NCI-H2081 (cell line): ENCODE measurements around the gene IZUMO1R.
"Not testable (repeated sequence)": the region's sequence is repeated elsewhere in the genome, so short reads cannot be mapped to it uniquely, and the experiment has no call there.

Experiments
- DNase-seq, 2 experiments: peaks; one replicate each; lab custom pipeline; 2025; lab: John Stamatoyannopoulos, UW

The IZUMO1R gene

GRCh38 chr11:94303966-94304958 is at the start of gene IZUMO1R:
TSS of gene IZUMO1R (plus strand) at chr11:94304580. CDS start at chr11:94305637, 1,057 bp downstream.
- no peak for DNase-seq

DNA sequence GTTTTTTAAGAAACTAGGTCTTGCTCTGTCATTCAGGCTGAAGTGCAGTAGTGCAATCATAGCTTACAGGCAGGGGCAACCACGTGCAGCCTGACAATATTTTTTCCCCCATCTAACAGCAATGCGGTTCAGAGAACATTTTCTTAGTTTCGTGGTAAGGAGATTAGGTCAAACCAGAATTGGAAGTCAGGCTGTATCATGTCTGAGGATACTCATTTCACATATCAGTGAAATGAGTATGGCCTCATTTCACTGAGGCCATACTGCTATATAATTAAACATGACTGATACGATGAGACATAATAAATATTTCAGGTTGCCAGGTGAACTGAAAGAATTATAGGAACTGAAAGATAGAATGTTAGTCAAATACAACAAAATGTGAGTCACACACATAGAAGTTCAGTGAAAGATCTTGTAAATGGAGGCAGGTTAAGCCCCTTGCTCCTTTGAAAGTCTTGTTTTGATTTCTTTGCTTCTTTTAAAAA is 32.5 kb upstream of the IZUMO1R start:
- DNase-seq: no peak

DNA sequence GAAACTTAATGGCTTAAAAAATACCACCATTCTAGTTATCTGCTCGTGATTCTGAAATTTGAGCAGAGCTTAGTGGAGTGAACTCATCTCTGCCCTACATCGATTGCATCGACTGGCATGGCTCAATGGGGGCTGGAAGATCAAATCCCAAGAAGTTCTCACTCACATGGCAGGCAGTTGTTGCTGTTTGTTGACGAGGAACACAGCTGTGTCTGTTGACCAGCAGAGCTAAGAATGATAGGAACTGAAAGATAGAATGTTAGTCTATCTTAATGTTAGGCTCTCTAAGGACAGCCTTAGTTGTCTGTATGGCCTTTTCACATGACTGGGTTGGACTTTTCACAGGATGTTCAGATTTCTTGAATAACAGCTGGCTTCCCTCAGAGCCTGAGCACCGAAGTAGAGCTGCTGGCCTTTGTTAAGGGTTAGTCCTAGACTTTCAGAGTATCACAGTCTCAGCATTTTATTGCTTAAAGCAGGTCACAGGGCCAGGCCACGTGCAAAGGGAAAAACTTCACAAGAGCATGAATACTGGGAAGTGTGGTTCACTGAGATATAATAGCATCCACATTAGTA is 31.6 kb upstream of the IZUMO1R start:
- DNase-seq: no peak

- DNase-seq: no peak
Measured at GRCh38 chr11:94275961-94276360, 28.4 kb upstream of the IZUMO1R start.

DNA sequence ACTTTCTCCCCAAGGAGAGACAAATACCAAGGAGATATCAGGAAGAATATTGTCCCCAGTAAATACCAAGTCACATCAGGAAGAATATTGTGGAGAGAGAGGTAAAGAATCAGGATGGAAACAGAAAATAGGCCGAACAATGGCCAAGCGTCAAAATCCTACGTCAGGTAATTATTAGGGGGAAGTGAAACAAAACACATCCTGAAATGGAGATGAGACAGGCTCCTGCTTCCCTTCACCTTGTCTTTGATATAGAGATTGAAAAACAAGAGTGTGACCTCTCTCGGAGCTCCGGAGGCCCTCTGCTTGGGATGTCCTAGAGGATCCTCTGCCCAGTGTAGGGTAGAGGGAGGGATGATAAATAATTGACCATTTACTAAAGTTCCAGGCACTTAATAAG is 27.4 kb upstream of the IZUMO1R start:
- DNase-seq: no peak

- DNase-seq: not testable (repeated sequence)
Measured at GRCh38 chr11:94278207-94278606, 26.2 kb upstream of the IZUMO1R start.

DNA sequence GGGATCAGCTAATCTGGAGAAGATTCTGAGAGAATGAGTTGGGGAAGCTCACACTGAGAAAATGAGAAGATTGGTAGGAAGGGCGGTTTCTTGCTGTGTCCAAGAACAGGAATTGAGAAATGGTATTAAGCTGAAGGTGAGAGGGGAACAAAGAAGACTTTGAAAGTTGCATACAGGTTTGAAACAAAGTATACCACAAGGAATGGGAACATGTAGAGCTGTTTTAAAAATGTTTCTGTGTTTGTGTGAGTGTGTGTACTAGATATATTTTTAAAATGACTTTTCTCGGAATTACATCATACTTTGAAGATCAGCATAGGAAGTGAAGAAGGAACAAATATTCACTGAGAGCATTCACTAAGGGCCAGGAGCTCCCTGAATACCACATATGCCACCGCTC is 24.4 kb upstream of the IZUMO1R start:
- DNase-seq: no peak

- no peak for DNase-seq
Measured at GRCh38 chr11:94281324-94281723, 23.1 kb upstream of the IZUMO1R start.

DNA sequence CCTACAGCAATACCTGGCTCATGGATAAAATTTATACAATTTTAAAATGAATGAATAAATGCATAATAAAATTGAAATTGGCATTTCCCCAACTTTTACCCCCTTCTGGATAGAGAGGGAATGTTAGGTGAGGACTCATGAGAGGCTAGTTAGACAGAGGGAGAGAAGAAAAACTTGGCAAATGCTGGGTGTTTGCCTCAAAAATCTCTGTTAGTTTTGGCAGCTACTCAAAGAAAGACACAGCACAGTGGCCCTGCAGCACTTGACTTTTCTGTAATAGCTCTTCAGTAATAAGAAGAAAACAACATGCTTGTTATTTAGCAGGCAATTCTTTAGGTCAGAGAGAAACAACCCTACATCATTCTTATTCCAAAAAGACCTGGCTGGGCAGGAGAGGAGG is 20.7 kb upstream of the IZUMO1R start:
- no peak for DNase-seq

DNA sequence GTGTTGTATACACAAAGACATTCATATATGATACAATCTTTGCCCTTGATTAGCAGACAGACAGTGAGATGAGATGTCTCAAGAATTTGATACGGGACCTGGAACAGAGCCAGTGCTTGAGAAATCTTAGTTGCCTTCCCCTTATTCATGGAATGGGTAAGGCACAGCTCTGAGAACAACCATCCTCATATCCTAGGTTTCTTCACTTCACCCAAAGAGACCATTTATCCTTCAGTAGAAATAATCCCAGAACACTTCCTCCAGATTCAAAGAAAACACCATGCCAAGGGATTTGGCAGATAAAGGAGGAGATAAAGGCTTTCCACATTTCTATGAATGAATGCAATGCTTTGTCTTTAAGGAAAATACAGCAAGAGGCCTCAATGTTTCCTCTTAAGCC is 8.8 kb upstream of the IZUMO1R start:
- no peak for DNase-seq

GRCh38 chr11:94297985-94298576 is 6.3 kb upstream of the IZUMO1R start:
- no peak for DNase-seq

DNA sequence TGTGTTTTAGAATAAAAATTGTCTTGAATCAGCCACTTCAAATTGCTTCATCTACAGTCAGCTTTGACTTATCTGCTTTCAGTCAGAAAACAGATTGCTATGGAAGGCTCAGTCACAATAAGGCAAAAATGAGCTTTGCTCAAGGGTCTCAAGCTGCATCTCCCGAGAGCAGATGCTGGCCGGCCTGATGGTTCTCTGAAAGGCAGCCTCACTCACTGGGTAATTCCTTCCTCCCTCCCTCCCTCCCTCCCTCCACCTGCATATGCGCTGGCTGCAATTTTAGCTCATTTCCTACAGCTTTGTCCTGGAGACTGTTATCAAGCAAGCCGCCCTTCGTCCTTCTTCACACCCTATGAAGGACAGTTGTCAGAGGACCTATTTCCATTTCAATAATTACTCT is 1.6 kb upstream of the IZUMO1R start:
- no peak for DNase-seq

GRCh38 chr11:94305146-94305545 is 766 bp downstream of the IZUMO1R start:
- no peak for DNase-seq

DNA sequence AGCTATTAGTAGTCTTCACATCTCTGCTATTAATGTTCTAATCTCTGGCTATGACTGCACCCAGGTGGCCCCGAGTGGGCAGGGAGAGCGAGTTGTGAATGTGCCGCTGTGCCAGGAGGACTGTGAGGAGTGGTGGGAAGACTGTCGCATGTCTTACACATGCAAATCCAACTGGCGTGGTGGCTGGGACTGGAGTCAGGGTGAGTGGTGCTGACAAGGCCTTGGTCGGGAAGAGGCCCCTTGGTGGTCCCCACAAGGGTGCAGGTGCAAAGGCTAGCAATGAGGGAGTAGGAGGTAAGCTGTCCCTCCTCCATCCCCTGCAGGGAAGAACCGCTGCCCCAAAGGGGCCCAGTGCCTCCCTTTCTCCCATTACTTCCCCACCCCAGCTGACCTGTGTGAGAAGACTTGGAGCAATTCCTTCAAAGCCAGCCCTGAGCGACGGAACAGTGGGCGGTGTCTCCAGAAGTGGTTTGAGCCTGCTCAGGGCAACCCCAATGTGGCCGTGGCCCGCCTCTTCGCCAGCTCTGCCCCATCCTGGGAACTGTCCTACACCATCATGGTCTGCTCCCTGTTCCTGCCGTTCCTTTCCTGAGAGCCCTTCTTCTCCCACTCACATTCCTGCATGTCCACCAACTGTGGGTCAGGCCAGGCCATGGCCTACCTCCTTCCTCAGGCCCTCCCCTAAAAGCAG is 2.9 kb downstream of the IZUMO1R start:
- DNase-seq: no peak

DNA sequence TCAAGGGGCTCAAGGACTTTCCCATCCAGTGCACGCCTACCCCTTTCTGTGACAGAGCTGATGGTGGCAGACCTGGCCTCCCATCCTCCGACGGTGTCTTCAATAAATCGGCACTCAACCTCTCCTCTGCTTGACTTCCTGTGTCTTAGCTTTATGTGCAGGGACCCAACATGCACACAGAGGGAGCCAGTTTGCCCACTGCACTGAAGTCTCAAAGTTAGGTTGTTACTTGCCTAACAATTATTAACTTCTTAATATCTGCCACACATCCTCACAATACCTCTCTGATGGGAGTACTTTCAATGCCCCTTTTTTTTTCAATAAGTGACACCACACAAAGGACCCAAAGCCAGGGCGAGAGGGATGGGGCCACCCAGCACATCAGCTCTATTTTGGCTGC is 3.6 kb downstream of the IZUMO1R start:
- no peak for DNase-seq

DNA sequence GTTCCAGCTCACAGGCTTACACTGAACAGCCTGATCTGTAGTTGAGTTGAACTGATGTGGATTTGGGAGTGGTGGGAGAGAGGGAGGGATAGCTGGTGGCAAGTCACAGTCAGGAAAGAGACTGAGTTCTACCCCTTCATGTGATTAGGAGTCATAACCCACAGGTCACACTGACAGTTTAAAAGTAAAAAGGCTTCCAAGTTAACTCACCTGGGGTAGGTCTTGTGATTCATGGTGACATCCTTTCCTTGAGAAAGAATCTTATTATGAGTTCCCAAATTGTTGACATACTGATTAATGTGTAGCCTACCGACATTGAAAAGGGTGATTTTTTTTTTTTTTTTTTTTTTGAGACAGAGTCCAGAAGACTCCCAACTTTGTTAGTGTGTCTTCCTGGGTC is 5.4 kb downstream of the IZUMO1R start:
- no peak for DNase-seq

DNA sequence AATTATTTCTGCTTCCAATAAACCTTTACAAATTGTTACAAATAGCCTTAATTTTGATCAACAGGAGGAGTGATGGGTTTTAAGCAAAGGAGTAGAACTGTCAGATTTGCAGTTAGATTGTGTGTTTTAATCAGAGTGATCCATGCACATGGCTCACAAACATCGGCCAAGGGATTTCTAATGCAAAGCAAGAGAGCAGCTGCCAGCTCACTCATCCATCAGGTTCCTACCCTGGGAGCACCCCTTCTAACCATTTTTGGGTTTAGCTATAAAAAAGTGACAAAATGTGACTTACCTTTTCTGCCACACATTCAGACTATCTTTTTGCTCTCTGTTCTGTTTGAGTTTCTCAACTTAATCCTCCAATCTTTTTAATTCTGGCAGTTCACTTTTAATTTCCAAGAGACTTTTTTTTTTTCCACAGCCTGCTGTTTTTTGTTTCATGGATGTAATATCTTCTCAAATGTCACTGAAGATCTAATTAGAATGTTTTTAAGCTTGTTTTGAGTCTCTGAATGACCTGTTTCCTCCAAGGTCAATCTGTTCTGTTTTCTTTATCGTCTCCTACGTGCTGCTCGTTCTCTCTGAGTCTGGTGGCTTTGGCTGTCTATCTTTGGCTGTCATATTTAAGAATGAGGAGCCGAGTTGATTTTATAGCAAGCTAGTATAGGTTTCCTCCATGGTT is 6.0 kb downstream of the IZUMO1R start:
- DNase-seq: no peak

GRCh38 chr11:94312339-94312738 is 8.0 kb downstream of the IZUMO1R start:
- DNase-seq: no peak

DNA sequence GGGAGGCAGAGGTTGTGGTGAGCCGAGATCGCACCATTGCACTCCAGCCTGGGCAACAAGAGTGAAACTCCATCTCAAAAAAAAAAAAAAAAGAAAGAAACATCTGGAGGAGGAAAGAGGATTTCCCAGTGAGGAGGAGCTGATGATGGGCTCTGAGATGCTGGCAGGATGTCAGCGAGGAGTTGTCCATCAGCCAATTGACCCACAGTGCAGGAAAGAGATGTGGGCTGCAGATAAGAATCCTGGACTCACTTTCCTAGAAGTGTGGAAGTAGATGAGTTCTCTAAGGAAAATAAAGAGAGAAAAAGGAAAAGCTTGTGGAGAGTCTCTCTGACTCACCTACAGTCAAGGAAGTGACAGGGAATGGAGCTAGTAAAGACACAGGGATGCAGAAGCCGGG is 9.7 kb downstream of the IZUMO1R start:
- DNase-seq: no peak

DNA sequence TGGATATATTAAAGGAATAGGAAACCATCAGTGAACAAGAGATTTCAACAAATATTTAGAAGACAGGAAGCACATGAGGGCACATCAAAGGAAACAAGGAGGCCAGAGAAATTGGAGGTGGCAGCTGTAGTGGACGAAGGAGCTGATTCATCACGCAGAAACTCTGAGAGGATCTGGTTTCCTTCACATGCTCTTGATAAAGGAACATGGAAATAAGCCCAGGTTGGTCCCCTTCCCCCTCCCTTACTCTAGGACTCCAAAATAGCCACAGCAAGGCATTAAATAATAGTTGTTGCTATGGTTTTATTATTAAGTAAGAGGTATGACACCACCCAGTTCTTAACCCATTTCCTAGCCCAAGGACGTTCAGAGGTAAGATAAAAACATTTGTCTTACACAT is 11.3 kb downstream of the IZUMO1R start:
- no peak for DNase-seq

GRCh38 chr11:94322501-94322900 is 18.1 kb downstream of the IZUMO1R start:
- DNase-seq: no peak

GRCh38 chr11:94325681-94326080 is 21.3 kb downstream of the IZUMO1R start:
- no peak for DNase-seq
